HL-60 (cell line): ENCODE data around the gene C1orf21.

Experiments
- POLR2AphosphoS5 ChIP-seq: IDR thresholded peaks from 2 replicates; pipeline ENCODE4 v1.6.1; 2012; ENCODE audit warnings: low read depth
- SPI1 ChIP-seq: IDR thresholded peaks from 2 replicates; pipeline ENCODE4 v1.6.1; 2012; ENCODE audit warnings: low read depth, mild to moderate bottlenecking, borderline replicate concordance
- TF ChIP-seq, protein P1 (sequence below): IDR thresholded peaks from one replicate; pipeline ENCODE4 v1.5.1; 2011; ENCODE audit warnings: low read length, control low read depth, inconsistent platforms; ENCODE audit not compliant: insufficient read depth
- TF ChIP-seq, protein P2 (sequence below): IDR thresholded peaks from 2 replicates; pipeline ENCODE4 v1.6.1; 2012; ENCODE audit warnings: low read depth; ENCODE audit not compliant: insufficient replicate concordance

GRCh38 chr1:184494929-184495328, 108.1 kb downstream of the C1orf21 start:
- TF ChIP-seq, protein P1, sequence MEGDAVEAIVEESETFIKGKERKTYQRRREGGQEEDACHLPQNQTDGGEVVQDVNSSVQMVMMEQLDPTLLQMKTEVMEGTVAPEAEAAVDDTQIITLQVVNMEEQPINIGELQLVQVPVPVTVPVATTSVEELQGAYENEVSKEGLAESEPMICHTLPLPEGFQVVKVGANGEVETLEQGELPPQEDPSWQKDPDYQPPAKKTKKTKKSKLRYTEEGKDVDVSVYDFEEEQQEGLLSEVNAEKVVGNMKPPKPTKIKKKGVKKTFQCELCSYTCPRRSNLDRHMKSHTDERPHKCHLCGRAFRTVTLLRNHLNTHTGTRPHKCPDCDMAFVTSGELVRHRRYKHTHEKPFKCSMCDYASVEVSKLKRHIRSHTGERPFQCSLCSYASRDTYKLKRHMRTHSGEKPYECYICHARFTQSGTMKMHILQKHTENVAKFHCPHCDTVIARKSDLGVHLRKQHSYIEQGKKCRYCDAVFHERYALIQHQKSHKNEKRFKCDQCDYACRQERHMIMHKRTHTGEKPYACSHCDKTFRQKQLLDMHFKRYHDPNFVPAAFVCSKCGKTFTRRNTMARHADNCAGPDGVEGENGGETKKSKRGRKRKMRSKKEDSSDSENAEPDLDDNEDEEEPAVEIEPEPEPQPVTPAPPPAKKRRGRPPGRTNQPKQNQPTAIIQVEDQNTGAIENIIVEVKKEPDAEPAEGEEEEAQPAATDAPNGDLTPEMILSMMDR: no peak
- no peak for TF ChIP-seq POLR2AphosphoS5
- no peak for TF ChIP-seq SPI1
- TF ChIP-seq, protein P2, sequence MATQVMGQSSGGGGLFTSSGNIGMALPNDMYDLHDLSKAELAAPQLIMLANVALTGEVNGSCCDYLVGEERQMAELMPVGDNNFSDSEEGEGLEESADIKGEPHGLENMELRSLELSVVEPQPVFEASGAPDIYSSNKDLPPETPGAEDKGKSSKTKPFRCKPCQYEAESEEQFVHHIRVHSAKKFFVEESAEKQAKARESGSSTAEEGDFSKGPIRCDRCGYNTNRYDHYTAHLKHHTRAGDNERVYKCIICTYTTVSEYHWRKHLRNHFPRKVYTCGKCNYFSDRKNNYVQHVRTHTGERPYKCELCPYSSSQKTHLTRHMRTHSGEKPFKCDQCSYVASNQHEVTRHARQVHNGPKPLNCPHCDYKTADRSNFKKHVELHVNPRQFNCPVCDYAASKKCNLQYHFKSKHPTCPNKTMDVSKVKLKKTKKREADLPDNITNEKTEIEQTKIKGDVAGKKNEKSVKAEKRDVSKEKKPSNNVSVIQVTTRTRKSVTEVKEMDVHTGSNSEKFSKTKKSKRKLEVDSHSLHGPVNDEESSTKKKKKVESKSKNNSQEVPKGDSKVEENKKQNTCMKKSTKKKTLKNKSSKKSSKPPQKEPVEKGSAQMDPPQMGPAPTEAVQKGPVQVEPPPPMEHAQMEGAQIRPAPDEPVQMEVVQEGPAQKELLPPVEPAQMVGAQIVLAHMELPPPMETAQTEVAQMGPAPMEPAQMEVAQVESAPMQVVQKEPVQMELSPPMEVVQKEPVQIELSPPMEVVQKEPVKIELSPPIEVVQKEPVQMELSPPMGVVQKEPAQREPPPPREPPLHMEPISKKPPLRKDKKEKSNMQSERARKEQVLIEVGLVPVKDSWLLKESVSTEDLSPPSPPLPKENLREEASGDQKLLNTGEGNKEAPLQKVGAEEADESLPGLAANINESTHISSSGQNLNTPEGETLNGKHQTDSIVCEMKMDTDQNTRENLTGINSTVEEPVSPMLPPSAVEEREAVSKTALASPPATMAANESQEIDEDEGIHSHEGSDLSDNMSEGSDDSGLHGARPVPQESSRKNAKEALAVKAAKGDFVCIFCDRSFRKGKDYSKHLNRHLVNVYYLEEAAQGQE: no peak
